GM12865 (cell line): ENCODE results near the gene WNT7B.

Experiments used
- DNase-seq: peaks from one replicate; pipeline ENCODE4 v3.0.0; 2010; ENCODE audit warnings: low read depth
- H3K4me3 ChIP-seq: 2 replicates; pipeline ENCODE4 v1.5.1; 2011; ENCODE audit warnings: mild to moderate bottlenecking, low read depth, low read length, control low read depth
- CTCF ChIP-seq: IDR thresholded peaks from 2 replicates; pipeline ENCODE4 v1.5.1; 2011; ENCODE audit warnings: low read length, control low read depth, low read depth, inconsistent platforms; ENCODE audit not compliant: insufficient read depth; ENCODE audit errors: missing control alignments

WNT7B gene

GRCh38 chr22:45984316-45984916, 7.5 kb upstream of the WNT7B start:
- no peak for DNase-seq
- H3K4me3 ChIP-seq: no peak overlapping the region
- no peak for TF ChIP-seq CTCF

GRCh38 chr22:45983797-45984196, 6.8 kb upstream of the WNT7B start:
- TF ChIP-seq CTCF: no peak
- no peak for DNase-seq
- no peak overlapping the region for H3K4me3 ChIP-seq

GRCh38 chr22:45980761-45981160, 3.8 kb upstream of the WNT7B start:
- no peak for DNase-seq
- no peak overlapping the region for H3K4me3 ChIP-seq
- no peak for TF ChIP-seq CTCF

- no peak for DNase-seq
- TF ChIP-seq CTCF: no peak
- no peak overlapping the region for H3K4me3 ChIP-seq
Measured at GRCh38 chr22:45980268-45980570, 3.3 kb upstream of the WNT7B start.

- no peak for TF ChIP-seq CTCF
- no peak for DNase-seq
- no peak overlapping the region; the same call in 1 of the 2 replicates for H3K4me3 ChIP-seq
Measured at GRCh38 chr22:45978275-45978713, 1.3 kb upstream of the WNT7B start.

GRCh38 chr22:45977551-45978274, 751 bp upstream of the WNT7B start:
- DNase-seq: no peak
- no peak overlapping the region for H3K4me3 ChIP-seq
- no peak for TF ChIP-seq CTCF
